NCI-H748 (cell line): Measurements from ENCODE around the gene KBTBD4.

Experiments
- DNase-seq: peaks from one replicate; lab custom pipeline; 2025; ENCODE audit not compliant: unreplicated experiment; lab: John Stamatoyannopoulos, UW

KBTBD4 gene

DNA sequence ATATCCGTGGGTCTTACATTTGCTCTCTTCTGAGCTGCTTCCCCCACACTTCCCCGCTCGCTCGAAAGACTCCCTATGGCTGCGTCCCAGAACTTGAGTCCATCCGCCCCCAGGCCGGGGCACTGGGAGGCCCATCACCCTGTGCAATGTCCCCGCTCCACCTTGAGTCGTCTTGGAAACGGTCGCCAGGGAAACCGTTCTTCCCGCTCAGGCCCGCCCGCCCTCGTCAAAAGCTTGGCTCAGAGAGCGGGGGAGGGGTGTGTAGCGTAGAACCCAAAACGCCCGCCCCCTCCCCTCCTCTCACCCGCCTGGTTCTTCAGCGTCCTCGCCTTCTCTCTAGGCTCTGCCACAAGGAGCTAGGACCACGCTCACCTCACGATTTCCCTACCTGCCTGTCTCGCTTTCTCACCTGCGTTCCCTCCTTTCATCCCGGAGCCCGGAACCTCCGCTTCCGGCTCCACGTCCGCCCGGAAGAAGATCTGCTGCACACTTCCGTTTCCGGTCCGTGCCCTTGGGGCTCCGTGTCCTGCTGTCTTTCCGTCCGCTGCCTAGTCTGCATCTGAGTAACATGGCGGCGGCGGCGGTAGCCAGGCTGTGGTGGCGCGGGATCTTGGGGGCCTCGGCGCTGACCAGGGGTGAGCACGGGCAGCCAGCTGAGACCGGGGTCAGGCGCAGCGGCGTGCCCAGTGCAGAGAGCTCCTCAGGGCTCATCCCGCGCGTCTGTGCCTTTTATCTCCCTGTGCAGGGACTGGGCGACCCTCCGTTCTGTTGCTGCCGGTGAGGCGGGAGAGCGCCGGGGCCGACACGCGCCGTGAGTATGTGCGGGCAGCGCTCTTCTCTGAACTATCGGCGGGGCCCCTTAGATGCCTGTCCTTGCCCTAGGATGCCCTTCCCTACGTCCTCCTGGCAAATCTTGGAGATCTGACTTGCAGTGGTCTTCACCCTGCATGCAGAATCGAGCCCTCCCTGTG is at the start of gene KBTBD4, which contains the start of gene NDUFS3:
KBTBD4 (minus strand) TSS at position 447 of the 971 bp plus-strand sequence; CDS start at position 428, 19 bp downstream.
NDUFS3 (plus strand) TSS at position 551 of the 971 bp plus-strand sequence; CDS start at position 569, 18 bp downstream.
- peak; percentile 96 for DNase-seq

DNA sequence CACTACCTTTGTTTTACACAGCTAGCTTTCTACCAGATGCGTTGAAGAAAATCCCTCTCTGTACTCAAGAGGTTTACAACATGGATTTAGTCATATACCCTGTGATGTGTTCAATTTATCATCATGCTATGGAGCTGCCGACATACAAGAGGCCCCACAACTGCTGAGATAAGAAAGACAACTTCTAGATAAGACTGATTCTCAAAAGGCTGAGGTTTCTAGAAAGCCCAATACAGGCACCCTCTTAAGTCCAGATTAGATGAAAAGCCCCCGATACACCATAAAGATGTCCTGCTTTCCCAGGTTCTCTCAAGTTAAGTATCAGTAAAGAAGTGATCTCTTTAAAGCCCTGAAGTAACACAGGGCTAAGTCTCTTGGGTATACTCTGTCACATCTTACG is 49.3 kb upstream of the KBTBD4 start:
- no peak for DNase-seq

DNA sequence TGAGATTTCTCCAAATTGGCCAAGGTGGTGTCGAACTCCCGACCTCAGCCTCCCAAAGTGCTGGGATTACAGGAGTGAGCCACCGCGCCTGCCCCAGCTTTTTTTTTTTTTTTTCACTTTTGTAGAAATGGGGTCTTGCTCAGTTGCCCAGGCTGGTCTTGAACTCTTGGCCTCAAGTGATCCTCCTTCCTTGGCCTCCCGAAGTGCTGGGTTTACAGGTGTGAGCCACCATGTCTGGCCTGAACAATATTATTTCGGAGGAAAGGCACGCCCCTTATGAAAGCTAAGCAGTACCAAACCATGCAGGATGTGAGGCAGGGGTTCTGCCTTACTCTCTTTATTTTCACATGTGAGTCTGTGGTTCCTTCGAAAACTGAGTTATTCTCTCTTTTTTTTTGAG is 47.5 kb upstream of the KBTBD4 start:
- DNase-seq, result no peak

DNA sequence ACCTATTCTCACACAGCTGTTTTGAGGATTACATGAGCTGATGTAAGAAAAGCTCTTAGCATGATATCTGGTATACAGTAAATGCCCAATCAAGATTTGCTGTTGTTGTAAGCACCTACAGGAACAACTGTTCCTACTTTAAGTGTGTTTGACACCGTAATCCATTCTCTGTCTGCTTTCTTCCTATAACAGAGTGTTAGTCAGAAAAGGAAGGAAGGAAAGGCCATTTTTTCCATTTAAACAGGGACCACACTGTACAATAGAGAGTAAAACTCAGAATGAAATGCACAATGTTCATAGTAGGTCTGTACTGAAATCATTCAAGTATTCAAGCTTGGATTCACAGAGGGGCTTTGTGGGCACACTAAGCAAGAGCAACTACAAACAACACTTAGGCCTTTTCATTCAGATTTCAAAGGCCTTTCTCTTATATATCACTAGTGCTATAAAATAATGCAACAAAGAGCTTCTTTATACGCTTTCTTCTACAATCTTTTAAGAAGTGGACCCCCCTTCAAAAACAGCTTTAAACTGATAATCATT is 42.1 kb upstream of the KBTBD4 start:
- no peak for DNase-seq

DNA sequence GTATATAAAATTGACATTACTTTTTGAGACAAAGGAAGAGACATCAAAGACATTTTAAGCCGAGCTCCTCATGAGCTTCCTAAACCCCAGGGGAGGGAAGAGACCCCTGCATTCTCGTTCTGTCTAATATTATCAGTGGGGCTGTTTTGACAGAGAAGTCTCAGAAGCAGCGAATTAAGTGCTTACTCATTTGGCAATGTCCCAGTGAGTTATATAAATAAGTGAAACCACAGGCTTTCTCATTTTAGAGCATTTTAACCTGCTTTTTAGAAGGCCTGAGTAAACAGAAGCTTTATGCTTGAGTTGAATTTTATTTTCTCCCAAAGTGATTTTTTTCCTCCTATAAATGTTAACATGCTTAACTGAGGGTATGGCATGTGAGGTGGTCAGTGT is 38.6 kb upstream of the KBTBD4 start:
- no peak for DNase-seq

DNA sequence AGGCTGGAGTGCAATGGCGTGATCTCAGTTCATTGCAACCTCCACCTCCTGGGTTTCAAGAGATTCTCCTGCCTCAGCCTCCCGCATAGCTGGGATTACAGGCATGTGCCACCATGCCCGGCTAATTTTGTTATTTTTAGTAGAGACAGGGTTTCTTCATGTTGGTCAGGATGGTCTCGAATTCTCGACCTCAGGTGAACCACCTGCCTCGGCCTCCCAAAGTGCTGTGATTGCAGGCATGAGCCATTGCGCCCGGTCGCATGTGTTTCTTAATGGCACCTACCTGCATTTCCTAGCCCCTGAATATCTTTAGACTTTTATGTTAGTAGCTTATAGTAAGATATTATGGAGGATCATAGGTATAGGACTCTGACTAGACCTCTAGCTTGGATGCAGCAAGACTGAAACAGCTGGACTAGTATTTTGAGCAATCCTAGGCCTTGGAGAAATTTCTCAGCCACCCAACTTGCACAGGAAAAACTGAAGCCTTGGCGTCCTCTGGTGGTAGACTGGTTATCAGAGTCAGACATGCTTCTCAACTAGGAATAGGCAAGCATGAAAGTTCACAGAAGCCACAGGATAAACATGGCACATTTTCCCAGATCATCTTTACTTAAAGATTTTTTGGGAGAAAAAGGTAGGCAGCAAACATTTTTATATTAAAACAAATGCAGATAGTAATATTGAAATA is 38.1 kb upstream of the KBTBD4 start:
- DNase-seq, result peak; percentile 42

DNA sequence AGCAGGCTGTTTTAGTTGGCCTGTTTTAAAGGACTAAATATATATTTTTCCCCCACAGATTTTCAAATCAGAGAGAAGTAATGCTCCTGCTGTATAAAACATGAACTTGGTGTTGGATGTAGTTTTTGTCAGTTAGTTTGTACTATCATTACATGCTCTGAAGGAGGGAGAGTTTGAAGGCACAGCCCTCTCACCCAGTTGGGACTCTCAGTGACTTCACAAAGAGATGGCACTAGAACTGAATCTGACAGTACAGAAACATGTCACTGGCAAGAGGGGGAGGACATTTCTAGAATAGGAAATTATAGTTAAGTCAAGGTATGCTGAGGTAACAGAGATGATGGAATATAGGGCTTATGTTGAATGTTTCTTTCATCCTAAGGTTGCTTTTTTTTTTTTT is 36.5 kb upstream of the KBTBD4 start:
- DNase-seq, result no peak

DNA sequence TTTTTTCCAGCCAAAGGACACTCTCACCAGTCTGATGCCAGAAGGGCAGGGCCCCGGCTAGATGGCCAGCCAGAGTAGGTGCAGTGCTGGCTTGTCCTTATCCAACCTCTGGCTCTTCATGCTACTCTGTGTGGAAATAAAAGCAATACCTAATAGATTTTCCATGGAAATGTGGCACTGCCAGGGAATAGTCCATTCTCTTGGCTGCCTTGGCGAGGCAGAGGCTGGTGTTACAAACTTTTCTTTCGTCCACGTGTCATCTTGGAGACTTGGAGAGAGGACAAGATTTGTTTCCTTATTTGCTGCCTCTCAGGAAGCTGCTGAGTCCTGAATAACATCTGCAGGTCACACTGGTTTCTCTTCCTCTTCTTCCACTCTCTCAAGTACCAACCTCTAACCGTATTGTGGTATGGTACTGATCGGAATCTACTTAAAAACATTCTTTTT is 32.6 kb upstream of the KBTBD4 start:
- no peak for DNase-seq

DNA sequence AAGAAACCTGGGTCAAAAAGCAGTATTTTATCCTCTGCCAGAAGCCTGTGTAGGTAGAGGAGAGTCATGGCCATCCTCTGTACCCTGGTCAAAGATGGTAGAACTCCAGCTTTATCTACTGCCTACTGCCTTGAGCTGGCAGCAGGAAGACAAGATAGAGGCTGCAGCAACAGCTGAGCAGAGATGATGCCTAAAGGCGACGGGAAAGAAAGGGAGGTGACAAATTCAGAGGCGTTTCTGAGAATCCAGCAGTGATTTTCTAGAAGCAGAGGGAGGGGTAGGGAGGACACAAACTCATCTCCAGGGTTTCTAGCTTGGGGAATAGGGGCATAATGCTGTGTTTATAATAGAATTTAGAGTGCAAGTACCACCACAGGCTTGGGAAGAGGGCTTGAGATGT is 30.9 kb upstream of the KBTBD4 start:
- DNase-seq, result no peak

DNA sequence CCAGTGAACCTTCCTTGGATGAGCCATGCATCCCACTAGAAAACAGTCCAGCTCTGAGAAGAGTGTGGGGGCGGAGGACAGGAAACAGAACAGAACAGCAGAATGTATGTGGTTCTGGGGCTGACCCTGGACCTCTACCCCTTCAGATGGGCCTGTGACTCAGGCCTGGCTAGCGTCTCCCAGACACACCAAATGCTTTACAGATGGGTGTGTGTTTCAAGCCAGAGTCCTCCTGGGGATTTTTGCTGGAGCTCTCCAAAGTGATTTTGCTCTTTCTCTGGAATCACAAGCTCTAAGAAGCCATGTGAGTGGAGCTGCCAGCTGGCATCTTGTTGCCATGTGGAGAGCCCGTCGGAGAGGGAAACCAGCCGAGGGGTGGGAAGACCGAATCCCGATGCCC is 28.6 kb upstream of the KBTBD4 start:
- no peak for DNase-seq

DNA sequence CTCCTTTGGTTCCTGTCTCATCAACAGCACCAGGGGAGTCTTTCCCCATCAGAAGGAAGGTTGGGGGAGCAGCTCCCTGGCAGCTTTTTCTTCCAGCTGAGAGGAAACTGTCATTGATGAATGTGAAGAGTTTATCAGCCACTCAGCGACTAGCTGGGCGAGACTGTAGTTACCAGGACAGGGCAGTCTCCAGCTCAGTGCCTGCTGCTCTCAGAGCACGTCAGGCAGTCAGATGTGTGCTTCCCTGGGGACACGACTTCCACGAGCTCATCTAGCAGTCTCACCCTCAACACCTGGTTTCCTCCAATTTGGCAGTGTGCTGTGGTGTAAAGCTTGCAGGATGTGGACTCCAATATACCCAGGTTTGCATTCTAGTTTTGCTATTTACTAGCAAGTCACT is 28.0 kb upstream of the KBTBD4 start:
- no peak for DNase-seq

DNA sequence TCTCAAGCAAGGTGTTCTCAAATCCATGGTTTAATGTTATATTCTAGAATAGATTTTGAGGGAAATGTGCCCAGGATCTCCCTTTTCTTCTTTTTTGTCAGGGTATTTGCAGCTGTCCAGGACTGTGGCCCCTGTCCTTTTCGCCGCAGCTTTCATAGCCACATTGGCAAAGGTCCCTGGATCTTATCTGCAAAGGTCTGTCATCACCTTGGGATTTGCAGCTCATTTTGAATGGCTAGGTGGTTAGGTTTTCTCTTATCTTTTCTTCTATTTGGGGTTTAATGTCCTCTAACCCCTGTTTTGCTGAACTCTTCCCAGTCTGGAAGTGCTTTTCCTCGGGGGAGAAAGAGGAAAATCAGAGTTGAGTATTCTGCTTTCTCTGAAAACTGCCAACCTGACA is 27.2 kb upstream of the KBTBD4 start:
- no peak for DNase-seq

DNA sequence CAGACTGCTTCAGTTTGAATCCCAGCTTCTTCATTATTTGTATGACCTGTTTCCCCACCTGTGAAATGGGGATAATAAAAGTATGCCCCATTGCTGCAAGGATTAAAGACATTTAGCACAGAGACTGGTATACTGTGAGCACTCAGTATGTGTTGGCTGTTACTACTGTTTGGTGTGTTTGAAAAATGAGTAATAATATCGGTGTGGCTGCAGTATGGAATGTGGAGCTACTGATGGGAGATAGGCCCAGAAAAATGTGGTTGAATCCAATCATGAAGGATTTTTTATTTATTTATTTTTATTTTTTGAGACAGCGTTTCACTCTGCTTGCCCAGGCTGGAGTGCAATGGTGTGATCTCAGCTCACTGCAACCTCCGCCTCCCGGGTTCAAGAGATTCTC is 24.5 kb upstream of the KBTBD4 start:
- no peak for DNase-seq

DNA sequence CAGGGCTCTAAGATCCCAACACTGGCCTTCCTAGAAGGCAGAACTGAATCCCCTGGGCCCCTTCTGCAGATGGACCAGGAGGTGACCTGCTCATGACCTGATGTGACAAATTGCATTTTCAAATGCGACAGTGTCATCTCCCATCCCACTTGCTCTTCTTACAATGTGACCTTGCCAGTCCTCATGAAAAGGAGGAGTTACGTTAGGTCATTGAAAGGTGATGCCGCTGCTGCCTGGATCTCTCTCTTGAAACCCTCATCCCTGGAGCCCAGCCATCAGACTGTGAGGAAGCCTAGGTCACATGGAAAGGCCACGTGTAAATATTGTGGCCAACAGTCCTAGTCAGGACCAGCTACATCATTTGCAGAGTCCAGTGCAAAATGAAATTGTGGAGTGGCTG is 21.1 kb upstream of the KBTBD4 start:
- DNase-seq, result no peak

DNA sequence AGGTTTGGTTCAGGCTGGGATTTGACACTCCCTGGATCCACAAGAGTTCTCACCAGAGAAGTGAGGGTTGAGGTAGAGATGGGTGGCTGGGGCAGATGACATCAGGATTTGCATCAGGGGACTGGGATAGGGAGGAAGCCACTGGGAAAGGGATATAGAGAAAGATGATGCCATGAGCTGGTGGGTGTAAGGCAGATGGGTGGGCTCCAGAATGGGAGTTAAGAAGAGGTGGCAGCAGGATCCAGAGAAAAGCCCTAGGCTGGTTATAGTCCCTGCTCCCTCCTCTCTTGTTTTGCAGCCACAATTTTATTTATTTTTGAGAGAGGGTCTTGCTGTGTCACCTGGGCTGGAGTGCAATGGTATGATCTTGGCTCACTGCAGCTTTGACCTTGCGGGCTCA is 17.2 kb upstream of the KBTBD4 start:
- no peak for DNase-seq

DNA sequence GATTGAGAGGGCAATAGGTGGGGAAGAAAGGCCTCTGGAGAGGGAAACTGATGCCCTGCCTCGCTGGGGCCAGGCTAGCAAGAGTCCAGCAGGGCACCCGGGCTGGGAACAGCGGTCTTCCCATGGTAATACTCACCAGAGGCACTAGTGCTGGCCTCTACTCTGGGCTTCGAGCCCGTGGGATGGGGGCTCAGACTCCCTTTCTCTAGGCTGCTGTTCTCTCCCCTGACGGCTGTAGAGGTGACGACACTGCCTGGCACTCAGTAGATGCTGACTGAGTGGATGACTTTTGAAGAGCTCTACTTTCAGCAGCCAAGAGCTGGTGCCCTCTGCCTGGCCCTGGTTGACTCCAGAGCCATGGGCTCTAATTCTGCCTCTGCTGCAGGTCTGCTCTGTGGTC is 16.3 kb upstream of the KBTBD4 start:
- no peak for DNase-seq

DNA sequence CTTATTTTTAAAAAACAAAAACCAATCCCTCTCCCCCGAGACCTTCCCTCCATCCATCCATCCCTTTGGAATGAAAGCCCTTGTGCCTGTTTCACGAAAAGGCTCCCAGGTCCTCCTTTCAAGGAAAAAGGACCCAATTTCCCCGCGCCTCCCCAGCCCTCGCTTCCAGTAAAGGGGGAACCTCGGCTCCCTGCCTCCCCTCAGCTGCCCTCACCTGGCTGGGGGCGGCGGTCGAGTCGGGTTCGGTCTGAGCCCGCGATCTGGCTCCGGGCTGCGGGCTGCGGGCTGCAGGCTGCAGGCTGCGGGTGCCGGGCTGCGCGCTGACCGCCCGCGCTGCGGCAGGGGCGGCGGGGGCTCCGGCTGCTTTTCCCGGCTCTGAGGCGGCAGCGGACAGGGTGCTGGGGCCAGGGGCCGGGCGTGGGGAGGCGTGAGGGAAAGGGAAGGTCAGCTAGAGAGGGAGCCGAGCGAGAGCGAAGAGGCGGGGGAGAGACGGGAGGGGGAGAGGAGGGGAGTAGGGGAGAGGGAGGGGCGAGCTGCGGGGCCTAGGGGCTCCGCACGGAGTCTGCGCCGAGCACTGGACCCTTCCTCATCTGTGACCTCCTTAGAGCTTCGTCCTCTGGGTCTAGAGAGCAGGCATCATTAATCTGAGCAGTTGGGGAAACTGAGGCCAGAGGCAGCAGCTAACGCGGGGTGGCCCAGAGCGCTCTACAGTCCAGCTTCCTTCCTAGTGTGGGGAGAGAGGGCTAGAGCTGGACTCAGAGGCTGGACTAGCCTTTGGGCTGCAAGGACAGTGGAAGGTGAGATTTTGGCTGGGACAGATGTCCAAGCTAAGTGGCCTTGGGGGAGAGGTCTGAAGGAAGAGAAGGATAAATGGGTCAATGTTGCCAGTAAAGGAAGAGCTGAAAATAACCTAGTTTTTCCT is 15.4 kb upstream of the KBTBD4 start, which contains the start of gene C1QTNF4:
C1QTNF4 (minus strand) TSS at position 478 of the 922 bp plus-strand sequence. CDS start 3,601 bp downstream, outside the sequence.
- DNase-seq, result peak; percentile 39

DNA sequence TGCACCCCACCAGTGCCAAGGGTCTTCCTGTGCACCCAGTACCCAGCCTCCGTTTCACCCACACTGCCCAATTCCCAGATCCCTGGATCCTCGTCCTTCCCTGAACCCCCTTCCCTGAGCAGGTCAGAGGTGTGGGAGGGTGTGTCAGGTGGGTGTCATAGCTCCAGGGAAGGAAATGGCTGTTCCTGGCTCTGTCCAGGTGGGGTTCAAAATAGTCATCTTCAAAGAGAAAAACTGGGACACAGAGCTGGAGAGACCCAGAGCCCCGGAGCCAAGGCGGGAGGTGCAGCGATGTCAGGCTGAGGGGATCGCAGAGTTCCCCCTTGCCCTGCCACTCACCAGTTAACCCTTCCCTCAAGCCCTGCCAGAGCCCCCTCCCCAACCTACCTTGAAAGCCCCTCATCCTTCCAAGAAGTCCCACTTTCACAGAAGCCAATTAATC is 14.7 kb upstream of the KBTBD4 start:
- DNase-seq, result no peak

DNA sequence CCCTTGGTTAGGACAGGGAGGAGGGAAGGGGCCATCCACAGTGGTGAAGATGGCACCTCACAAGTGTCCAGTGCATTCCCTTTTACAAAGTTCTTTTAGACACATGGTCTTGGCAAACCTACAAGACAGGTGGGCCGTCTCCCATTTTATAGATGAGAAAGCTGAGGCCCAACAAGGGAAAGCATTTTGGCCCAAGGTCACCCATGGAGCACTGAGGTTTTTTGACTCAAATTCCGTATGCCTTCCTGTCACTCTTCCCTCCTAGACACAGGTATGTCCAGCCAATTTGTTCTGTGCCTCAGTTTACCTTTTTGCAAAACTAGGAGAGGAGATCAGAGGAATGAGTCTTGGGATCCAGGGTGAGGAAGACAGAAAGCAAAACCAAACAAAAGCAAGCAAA is 14.2 kb upstream of the KBTBD4 start:
- no peak for DNase-seq

DNA sequence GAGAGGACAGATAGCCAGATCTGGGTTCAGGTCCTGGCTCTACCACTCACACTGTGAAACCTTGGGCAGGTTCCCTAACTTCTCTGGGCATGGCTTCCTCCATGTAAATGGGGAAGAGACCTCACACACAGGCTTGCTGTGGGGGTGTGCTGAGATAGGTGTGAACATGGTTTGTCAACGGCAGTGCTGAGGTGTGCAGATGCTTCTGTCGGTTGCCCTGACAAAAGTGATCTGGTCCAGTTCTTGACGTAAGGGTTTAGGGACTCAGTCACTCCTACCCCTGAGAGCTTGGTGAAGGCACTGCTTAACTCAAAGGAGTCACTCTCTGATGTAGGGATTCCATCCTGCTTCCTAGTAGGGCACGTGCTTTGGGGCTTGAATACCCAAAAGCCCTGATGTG is 13.5 kb upstream of the KBTBD4 start:
- DNase-seq, result no peak
